ENCODE results near the gene FAM83E.

FAM83E gene

GRCh38 chr19:48571378-48572162 lies 43.3 kb downstream of the FAM83E start:
- no peak for DNase-seq

- DNase-seq: no peak
Observed at GRCh38 chr19:48569814-48570213, 45.1 kb downstream of the FAM83E start.

- DNase-seq: peak; percentile 60
Observed at GRCh38 chr19:48568345-48568886, 46.5 kb downstream of the FAM83E start.

GRCh38 chr19:48565090-48565489 lies 49.8 kb downstream of the FAM83E start:
- no peak for DNase-seq
